ENCODE data around the gene RALGPS1.
A peak's percentile ranks its signal among the peaks of the same experiment; 100 is the strongest.

RALGPS1 gene

DNA sequence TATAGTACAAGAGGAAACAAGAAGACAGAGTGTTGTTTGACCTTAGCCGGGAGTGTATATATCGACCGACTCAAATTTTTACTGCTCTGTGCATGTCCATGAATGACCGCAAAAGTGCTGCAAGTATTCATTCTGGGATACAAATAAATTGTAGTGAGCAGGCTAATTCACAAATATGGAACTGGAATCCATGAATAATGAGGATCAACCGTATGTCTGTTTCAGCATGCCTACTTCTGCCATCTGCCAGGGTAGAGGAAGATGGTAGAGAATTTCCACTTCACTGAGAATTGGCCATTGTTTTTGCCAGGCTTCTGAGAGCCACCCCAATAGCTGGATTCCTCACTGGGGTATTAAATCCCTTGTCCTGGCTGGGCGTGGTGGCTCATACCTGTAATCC is 8.5 kb upstream of the RALGPS1 start:
- DNase-seq (ENCODE audit: low spot score), result no peak

DNA sequence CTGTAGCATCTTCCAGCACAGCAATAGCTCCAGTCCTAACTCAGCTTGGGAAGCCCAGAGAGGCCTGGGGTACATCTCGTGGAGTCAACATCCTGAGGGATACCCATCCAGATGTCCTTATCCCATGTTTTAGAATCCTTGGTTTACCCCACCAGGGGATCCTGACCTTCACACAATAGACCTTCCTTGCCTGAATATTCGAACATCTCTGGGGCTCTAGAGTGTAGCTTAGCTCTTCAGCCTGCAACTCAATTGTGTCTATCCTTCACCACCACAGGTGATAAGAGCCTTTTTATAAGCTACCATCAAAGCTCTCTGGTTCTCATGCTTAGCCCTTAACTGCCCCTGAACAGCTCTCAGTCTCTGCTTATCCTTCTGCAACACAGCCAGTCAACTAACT is 7.5 kb upstream of the RALGPS1 start:
- no peak for DNase-seq (ENCODE audit: low spot score)

DNA sequence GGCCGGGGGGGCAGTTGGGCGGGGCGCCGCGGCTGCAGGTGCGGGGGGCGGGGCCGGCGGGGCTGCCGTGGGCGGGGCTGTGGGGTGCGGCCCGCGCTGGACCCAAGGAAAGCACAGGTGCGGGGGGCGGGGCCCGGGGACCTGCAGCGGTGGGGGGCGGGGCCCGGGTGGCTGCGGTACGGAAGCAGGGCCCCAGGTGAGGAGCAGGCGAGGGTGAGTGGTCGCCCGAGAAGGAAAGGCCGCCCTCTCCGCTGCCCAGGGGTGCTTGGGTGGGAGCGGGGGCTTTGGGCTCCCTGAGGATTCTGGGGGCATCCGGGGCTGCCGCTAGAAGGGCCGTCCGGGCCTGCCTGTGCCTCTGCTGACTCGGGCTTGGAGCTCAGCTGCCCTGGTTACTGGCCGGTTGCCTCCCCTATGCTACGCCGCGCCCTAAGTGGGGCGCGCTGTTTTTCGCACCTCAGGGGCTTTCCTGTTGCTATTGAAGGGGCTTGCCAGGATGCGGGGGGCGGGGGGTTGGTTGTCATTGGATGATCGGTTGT is 767 bp downstream of the RALGPS1 start:
- DNase-seq (ENCODE audit: low spot score), result peak; percentile 76

DNA sequence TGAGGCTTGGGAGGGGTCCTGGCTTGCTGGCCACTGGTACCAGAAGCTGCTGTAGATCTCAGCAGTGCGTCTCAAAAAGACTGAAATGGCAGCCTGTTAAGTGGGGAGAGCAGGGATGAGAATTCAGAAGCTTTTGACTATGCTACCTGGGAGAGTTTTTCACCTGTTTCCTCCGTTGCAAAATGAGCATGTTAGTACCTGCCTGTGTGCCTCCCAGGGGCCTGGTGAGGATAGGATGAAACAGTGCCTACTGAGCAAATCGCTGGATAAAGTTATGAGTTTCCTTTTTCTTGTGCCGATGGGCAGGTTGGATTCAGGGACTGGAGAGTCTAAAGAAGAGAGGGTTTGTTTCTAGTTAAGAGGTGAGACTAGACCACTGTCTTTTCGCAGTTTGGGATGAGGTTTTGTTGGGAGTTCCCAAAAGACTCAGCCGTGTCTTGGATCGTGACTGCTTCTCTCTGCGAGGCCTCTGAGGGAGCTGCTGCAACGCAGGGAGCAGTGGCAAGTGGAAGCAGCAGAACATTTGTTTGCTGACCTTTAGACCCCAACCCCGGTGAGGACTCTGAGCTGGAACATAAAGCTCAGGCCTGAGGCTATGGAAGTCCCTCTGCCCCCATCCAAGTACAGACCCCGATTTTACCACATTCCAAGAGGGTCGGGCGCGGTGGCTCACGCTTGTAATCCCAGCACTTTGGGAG is 1.4 kb downstream of the RALGPS1 start:
- no peak for DNase-seq (ENCODE audit: low spot score)

DNA sequence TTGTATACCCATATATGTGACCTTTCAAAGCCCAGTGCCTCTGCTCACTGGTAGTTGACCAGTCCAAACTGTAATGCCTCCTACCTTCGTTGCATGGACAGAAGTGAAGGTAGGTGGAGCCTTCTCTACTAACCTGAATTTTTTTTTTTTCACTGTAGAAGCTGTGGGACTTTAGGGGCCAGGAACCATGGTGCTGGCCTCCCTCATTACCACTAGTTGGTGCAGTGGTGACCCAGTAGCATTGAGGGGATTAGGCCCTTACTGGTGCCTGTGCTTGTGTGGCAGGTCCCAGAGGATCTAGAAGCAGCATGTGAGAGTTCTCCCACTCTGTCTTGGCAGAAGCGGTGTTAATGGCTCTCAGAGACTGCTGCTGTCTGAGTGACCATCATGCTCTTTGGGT is 2.3 kb downstream of the RALGPS1 start:
- peak; percentile 28 for DNase-seq (ENCODE audit: low spot score)

DNA sequence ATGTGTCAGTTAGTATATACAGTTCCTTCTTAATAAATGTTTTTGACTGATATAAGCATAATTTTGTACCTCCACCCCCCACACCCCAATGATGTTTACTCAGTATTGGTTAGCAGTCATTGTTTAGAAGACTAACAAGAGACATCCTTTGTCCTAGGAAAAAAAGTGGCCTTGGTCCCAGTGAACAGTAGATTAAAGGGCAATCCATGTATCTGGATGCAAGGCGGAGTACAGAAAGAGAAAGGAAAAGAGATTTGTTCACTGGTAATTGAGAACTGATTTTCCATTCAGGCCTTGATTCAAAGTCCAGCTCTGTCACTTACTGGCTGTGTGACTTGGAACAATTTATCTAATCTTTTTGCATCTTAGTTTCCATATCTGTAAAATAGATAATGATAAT is 4.6 kb downstream of the RALGPS1 start:
- no peak for DNase-seq (ENCODE audit: low spot score)

DNA sequence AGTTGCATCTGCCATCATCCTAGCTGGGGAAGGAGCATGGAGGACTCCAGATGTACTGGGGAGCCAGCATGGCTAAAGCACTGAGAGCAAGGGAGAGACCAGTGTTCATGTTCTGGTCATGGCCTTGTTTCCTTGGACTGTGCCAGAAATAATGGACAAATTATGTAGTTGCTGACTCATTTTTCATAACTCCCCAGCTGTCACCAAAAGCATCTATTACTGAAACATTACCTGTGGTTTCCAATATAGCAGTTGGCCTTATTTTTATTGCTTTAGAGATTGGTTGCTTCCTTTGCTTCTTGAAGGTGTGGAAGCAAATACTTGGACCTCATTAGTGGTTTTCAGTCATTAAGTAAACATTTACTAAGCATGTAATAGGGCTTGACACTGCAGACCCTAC is 11.3 kb downstream of the RALGPS1 start:
- DNase-seq (ENCODE audit: low spot score), result no peak

DNA sequence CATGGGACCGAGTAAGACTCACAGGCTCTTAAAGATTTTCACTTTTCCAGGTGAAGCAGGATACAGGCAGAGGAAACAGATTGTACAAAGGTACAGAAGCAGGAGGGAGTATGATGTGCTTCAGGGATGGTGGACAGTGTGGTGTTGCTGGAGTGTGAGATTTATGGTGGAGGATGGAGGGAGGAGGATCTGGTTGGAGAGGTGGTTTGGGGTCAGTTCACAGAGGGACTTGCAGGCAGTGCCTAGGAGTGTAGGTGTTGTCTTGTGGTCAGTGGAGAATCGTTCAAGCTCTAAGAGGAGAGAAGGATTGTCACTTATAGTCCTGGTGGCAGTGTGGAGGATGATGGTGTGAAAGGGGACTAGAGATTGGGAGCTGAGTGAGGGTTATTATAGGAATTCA is 11.8 kb downstream of the RALGPS1 start:
- DNase-seq (ENCODE audit: low spot score), result no peak

DNA sequence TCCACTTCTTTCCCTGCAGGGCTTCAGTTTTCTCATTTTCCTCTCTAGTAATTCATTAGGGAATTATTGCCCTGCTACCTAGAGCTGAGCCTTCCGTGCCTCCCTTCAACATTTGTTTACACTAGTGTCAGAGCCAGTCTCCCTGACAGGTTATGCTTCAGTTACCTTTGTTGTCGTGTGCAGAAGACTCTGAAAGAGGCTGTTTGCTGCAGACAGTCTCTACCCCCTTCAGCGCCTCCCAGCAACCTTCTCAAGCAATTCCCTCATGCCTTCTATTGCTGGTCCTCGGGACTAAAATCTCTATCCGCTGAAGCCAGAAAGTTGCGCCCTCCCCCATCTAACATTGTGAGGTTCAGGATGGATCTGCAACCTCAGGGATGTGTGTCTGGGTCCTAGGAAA is 12.8 kb downstream of the RALGPS1 start:
- DNase-seq (ENCODE audit: low spot score), result no peak

DNA sequence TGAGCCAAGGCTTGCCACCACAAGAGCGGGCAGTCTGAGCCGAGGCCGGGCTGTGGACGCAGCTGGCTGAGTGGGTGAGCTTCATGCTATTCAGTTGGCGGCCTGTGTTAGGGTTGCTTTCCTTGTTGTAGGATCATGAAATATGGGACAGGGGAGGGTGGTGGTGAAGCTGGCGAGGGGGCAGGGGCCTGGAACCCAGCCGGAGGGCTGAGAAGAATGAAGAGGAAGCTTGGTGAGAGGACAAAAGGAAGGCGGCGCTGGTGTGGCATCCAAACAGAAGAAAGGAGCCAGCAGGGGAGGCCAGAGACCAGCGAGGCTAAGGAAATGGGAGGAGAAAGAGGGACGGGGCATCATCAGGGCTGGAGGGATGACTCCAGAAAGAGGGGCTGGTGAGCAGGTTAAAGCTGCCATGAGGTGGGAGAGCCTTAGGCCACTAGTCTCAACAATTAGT is 18.3 kb downstream of the RALGPS1 start:
- DNase-seq (ENCODE audit: low spot score), result no peak

DNA sequence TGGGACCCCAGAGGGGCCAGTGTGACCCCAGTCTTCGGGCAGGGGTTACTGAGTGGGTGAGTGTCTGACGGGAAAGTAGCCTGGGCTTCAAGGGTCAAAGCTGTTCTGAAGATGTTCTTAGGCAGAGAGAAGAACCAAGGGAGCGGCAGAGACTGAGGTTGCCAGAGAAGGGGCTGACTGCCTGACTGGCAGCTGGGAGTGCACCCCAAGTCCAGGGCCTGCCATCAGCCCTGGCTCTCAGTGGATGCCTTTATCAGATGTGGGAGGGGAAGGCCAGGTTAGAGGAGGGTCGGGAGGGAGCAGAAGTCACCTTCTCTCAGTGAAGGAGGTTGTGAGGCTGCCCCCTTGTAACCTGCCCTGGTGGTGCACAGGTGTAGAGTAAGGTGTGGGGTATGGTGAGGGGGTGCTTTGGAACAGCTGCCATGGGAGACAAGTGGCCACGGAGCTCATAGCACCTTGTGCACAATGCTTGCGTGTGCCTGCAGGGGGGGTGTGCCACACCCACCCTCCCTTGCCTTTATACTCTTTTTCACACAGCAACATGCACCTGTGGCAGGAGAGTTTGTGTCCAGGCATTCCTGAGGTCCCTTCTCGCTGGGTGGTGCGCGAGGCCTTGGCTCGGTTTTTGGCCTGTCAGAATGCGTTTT is 18.9 kb downstream of the RALGPS1 start:
- no peak for DNase-seq (ENCODE audit: low spot score)

DNA sequence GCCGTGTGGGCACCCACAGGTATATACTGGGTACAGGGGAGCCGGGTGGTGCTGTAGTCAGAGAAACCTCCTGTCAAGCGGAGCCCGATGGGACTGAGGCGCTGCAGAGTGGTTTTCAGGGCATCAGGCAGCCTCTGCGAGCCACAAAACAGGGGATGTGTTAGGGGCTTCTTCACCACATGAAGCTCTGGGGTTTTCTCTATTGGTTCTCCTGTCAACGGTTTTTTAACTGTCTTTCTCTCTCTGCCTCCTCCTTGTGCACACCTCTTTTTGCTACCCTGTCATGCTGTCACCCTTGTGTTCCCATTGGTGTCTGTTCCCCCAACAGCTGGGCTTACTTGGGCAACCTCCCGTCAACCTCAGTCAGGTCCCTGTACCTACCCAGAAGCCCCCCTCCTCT is 19.9 kb downstream of the RALGPS1 start:
- no peak for DNase-seq (ENCODE audit: low spot score)

DNA sequence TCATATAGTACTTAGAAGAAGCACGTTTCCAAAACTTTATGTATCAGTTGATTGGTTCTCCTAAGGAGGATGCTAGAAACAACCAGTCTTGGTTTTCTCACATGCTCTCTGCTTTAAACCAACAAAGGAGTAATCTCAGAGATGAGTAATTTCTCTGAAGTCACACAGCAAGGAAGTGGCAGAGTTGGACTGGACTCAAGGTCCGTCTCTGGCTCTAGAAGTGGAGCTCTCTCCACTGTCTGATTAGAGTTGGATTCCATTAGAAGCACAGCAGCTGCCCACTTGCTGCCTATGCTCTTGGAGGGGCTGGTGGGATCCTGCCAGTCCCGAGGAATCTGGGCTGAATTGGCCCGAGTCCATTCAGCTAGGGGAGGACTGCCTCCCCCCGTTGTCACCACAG is 21.0 kb downstream of the RALGPS1 start:
- DNase-seq (ENCODE audit: low spot score), result no peak

DNA sequence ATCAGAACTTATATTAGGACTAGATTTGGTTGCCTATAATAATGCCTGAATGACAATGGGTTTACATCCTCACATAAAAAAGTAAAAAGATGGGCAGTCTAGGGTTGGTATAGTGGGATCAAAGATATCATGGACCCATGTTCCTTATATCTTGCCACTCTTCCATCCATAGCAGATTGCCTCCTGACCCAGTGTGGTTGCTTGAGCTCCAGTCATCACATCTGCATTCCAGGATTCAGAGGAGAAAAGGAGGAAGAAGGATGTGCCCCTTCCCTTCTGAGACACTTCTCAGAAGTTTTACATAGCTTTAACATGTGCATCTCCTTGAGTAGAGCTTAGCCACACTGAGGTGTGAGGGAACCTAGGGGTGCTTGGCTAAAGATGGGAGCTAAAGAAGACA is 22.9 kb downstream of the RALGPS1 start:
- no peak for DNase-seq (ENCODE audit: low spot score)

DNA sequence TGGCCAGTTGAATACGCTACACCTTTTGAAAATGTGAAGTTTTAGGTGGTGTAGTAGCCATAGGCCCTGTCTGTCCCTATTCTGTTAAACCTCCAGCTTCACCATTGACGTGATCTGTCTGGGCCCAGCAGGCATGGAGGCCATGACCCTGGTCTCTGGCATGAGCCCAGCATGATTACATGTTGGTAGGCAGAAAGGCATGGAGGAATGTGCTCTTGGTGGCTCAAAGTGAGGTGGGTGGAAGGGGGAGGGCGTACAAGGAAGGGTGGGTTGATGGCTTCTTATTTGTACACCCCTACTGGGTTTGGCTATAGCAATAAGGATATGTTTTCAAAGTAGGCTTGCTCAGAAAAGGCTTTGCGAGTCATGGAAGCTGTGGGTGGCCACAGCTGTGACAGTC is 23.7 kb downstream of the RALGPS1 start:
- DNase-seq (ENCODE audit: low spot score), result no peak

DNA sequence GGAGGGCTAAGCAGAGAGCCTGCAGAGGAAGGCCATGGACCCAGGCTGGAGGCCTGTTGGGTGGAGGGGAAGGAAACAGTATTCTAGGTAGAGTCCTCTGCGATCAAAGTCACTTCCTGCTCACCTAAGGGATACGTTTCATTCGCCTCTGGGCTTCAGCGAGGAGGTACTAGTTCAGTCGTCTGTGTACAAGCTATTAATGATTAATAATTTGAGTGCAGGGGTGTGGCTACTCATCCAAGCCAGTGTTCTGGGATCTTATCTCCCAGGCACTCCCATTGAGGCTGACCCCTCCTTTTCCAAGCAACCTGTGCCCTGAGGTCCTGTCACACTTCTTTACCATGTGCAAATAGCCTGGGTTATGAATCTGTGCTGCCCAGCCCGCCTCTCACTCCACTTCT is 25.2 kb downstream of the RALGPS1 start:
- DNase-seq (ENCODE audit: low spot score), result peak; percentile 30

DNA sequence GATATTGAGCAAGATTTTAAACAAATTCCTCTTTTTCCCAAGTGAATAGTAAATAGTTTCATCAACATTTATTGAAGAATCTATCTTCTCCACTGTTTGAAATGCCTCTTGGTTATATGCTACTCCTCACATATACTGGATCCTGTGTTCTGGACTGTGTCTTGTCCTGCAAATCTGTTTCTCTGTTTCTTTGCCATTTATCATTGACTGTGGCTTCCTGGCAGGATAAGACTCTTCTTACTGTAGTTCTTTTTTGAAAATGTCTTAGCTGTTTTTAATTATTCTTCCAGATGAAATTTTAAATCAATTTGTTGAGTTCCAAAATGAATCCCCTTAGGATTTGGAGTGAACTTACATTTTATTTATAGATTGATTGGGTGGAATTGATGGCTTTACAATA is 27.8 kb downstream of the RALGPS1 start:
- no peak for DNase-seq (ENCODE audit: low spot score)

DNA sequence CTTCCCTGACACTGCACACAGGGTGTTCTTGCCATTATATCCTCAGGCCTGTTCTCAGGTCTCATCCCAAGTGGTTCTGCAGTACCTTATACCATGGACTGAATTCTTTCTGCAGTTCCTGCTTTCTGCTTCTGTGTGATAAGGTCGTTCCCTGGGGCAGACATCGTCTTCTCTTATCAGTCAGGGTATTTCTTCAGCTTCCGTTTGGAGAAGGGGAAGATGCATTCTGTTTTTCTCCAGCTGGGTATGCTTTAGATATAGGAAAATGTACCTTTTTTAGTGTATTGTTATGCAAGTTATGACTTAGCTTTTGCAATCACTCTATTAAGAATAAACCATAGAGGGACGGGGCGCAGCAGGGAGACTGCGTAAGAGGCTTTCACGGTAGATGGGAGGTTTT is 31.1 kb downstream of the RALGPS1 start:
- DNase-seq (ENCODE audit: low spot score), result no peak

DNA sequence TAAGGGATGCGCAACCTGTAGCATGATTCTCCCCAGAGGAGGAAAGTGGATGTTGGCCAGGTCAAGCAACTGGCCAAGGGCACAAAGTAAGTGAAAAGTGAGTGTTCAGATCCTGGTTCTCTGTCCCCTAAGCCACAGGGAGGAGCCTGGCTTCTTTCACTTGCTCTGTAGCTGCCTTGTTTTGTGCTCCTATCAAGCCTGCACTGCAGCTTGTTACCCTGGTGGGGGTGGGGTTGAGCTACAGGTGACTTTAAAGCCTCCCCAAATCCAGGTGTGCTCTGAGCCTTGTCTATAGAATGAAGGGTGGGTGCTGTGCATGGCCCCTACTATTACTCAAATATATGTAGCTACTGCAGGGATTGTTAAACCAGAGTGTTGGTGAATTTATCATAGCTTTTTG is 32.9 kb downstream of the RALGPS1 start:
- peak; percentile 25 for DNase-seq (ENCODE audit: low spot score)

DNA sequence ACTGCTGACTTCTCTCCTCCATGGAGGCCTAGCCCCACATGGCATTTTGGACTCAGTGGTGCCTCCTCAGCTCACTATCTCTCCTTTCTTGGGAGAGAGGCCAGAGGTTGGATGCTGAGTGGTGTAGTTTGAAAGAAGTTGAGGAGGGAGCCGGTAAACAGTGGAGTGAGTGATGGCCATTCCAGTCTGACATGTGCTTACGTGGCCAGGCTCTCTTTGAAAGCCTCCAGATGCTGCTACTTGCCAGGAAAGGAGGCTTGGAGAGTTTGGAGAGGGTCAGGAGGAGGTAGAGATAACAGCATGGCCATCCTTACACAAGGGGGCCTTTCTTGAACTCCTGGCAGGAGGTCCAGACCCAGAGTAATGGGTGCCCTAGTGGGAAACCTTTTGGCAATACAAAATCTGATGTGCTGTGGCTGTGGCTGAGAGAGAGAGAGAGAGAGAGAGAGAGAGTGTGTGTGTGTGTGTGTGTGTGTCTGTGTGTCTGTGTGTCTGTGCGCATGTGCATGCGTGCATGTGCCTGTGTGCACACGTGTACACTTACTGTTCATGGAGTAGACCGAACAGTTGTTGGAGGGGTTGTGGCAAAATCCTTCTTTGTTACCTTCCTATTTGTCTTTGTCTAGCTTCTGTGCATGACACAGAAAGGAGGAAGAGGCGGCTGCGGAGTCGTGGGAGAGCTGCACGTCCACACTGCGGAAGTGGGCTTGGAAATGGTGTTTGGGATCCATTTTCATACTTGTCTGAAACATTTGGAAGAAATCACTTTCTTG is 37.8 kb downstream of the RALGPS1 start:
- DNase-seq (ENCODE audit: low spot score), result no peak

DNA sequence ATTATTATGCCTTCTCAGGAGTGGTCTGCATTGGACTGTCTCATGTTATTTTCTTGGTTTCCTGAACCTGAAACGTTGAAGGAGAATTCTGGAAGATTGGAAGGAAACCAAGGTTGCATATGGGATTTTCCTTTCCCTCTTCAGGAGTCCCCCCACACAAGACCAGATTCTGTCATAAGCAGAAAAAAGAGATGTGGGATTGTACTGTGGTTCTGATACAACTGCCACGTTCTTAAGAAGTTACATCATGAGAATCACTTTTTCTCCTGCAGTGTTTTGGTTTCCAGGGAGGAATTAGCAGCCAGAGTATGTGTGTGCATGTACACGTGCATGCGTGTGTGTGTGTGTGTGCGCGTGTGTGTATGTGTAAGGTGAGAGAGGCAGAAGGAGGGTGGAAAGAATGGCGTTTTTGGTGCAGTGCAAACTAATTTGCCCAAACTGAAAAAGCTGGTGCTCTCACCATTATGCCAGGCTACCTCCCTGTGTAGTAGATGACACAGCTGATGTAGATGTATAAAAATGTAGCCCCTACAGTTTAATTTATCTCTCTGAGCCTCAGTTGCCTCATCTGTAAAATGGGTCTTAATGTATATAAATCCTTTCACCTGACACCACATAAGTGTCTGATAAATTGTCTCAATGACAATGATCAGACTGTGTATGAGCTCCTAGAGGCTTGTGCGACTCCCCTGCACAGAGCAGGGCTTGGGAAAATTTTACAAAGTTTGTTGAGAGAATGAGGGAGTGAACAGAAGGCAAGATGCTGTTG is 38.6 kb downstream of the RALGPS1 start:
- DNase-seq (ENCODE audit: low spot score), result no peak

DNA sequence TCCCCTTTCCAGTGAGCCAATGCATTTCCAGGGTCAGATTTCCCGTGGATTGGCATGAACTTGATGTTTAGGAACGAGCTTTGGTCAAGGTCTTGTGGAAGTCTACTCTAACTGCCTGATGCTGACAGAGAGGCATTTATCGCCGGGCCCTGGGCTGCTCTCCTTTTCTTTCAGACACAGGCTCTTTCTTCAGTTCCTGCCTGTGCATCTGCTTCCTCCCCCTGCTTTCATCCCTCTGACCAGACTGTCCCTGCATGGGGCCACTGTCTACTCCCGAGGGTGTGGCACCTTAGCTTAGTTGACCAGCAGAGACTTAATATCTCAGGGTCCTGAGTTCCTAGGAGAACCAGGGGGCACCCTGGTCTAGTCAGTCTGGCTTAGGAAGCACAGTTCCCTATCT is 41.2 kb downstream of the RALGPS1 start:
- DNase-seq (ENCODE audit: low spot score), result no peak

Data from SW480 (cell line).